Hepatocyte (in vitro differentiated cells): ENCODE measurements around the gene ARFGEF3. TPM values are rescaled to one million over a fixed set of nuclear protein-coding genes. Genes with fewer than 3 reads are reported as not detected.

Source experiments
- DNase-seq: peaks from one replicate; pipeline ENCODE4 v3.0.0-alpha.2; 2016; ENCODE audit warnings: low spot score
- H2AFZ ChIP-seq: fragments of 200-600 bp; sonication (generic); 2 replicates; pipeline ENCODE4 v1.6.0; 2016; ENCODE audit warnings: antibody characterized with exemption, mild to moderate bottlenecking
- H3K27ac ChIP-seq: fragments of 200-600 bp; sonication (generic); 2 replicates; pipeline ENCODE4 v1.5.1; 2016; ENCODE audit warnings: mild to moderate bottlenecking
- H3K27me3 ChIP-seq: fragments of 200-600 bp; sonication (generic); 2 replicates; pipeline ENCODE4 v1.6.1; 2016
- H3K36me3 ChIP-seq: fragments of 200-600 bp; sonication (generic); replicated peaks from 2 replicates; pipeline ENCODE4 v1.5.1; 2016; ENCODE audit warnings: low read depth; ENCODE audit not compliant: insufficient read depth
- H3K4me1 ChIP-seq: fragments of 200-600 bp; sonication (generic); 2 replicates; pipeline ENCODE4 v1.5.1; 2016; ENCODE audit warnings: mild to moderate bottlenecking, moderate library complexity; ENCODE audit not compliant: insufficient read depth
- H3K4me2 ChIP-seq: fragments of 200-600 bp; sonication (generic); 2 replicates; pipeline ENCODE4 v1.6.0; 2016
- H3K4me3 ChIP-seq: fragments of 200-600 bp; sonication (generic); 2 replicates; pipeline ENCODE4 v1.5.1; 2016; ENCODE audit warnings: mild to moderate bottlenecking
- H3K79me2 ChIP-seq: fragments of 200-600 bp; sonication (generic); 2 replicates; pipeline ENCODE4 v1.6.0; 2017; ENCODE audit warnings: mild to moderate bottlenecking
- H3K9me2 ChIP-seq: fragments of 200-600 bp; sonication (generic); replicated peaks from 2 replicates; pipeline ENCODE4 v1.6.0; 2017; ENCODE audit warnings: mild to moderate bottlenecking; ENCODE audit not compliant: insufficient read depth
- H3K9me3 ChIP-seq: fragments of 200-600 bp; sonication (generic); 2 replicates; pipeline ENCODE4 v1.5.1; 2016; ENCODE audit warnings: low read depth, mild to moderate bottlenecking
- H4K20me1 ChIP-seq: fragments of 200-600 bp; sonication (generic); 2 replicates; pipeline ENCODE4 v1.6.0; 2016; ENCODE audit warnings: mild to moderate bottlenecking; ENCODE audit not compliant: insufficient read depth, poor library complexity, severe bottlenecking
- EZH2 ChIP-seq: fragments of 200-600 bp; sonication (generic); IDR thresholded peaks from 2 replicates; pipeline ENCODE4 v1.6.1; 2016; ENCODE audit warnings: antibody characterized with exemption, mild to moderate bottlenecking, borderline replicate concordance
- EZH2phosphoT487 ChIP-seq: fragments of 200-600 bp; sonication (generic); IDR thresholded peaks from one replicate; pipeline ENCODE4 v1.6.1; 2018; ENCODE audit warnings: antibody characterized with exemption, mild to moderate bottlenecking, low read depth, moderate library complexity; ENCODE audit not compliant: unreplicated experiment, severe bottlenecking
- WGBS: methylation state at CpG from one replicate; pipeline ENCODE4 v1.1.6; 2016; ENCODE audit warnings: low lambda C conversion rate; ENCODE audit errors: missing lambda C conversion rate; 5-methylcytosine and 5-hydroxymethylcytosine counted together
- polyA plus RNA-seq: library from polyadenylated mRNA; unstranded; fragments of >200 nt; fragmentation: Nextera tagmentation; extraction: Ambion mirVana; gene quantifications from 2 replicates; pipeline ENCODE4 v1.2.1, GENCODE V29; 2016
- total RNA-seq: library from RNA; depleted of rRNA; stranded (reverse); fragments of >200 nt; gene quantifications from 2 replicates; pipeline ENCODE4 v1.2.3, GENCODE V29; 2014
- TF ChIP-seq, protein P1 (sequence below): fragments of 200-600 bp; sonication (generic); IDR thresholded peaks from 2 replicates; pipeline ENCODE4 v1.5.1; 2016; ENCODE audit warnings: antibody characterized with exemption, mild to moderate bottlenecking; ENCODE audit not compliant: poor library complexity

ARFGEF3 gene
- total and polyA plus RNA-seq, 2 experiments from 2014 or later, result 0.83 to 3.9 TPM

GRCh38 chr6:138258991-138259390, 97.3 kb downstream of the ARFGEF3 start:
- no peaks in the 10 kb centered on the region for H3K4me1 ChIP-seq
- no peak overlapping the region for H3K4me3 ChIP-seq
- no peaks in the 10 kb centered on the region for H3K27me3 ChIP-seq
- 78% methylated on average over 6 of the region's 6 CpGs for WGBS
- TF ChIP-seq EZH2 (no peak), EZH2phosphoT487 (no peak)
- TF ChIP-seq, protein P1, sequence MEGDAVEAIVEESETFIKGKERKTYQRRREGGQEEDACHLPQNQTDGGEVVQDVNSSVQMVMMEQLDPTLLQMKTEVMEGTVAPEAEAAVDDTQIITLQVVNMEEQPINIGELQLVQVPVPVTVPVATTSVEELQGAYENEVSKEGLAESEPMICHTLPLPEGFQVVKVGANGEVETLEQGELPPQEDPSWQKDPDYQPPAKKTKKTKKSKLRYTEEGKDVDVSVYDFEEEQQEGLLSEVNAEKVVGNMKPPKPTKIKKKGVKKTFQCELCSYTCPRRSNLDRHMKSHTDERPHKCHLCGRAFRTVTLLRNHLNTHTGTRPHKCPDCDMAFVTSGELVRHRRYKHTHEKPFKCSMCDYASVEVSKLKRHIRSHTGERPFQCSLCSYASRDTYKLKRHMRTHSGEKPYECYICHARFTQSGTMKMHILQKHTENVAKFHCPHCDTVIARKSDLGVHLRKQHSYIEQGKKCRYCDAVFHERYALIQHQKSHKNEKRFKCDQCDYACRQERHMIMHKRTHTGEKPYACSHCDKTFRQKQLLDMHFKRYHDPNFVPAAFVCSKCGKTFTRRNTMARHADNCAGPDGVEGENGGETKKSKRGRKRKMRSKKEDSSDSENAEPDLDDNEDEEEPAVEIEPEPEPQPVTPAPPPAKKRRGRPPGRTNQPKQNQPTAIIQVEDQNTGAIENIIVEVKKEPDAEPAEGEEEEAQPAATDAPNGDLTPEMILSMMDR, result no peak
- H4K20me1 ChIP-seq, result no peaks in the 10 kb centered on the region
- H3K4me2 ChIP-seq, result no peak overlapping the region
- H3K9me3 ChIP-seq, result no peaks in the 10 kb centered on the region
- no peaks in the 10 kb centered on the region for H3K79me2 ChIP-seq
- no peaks in the 10 kb centered on the region for H3K9me2 ChIP-seq
- H3K36me3 ChIP-seq, result no peaks in the 10 kb centered on the region
- H2AFZ ChIP-seq, result no peak overlapping the region
- DNase-seq, result no peak
- no peak overlapping the region for H3K27ac ChIP-seq

GRCh38 chr6:138261116-138261780, 99.5 kb downstream of the ARFGEF3 start:
- Histone ChIP-seq H3K4me1 (no peaks in the 10 kb centered on the region), H3K79me2 (no peaks in the 10 kb centered on the region), H3K9me3 (no peaks in the 10 kb centered on the region), H3K4me3 (no peak overlapping the region), H3K27me3 (no peaks in the 10 kb centered on the region), H4K20me1 (no peaks in the 10 kb centered on the region), H3K36me3 (no peaks in the 10 kb centered on the region), H2AFZ (no peak overlapping the region), H3K9me2 (no peaks in the 10 kb centered on the region), H3K4me2 (no peak overlapping the region), H3K27ac (no peak overlapping the region)
- no peak for TF ChIP-seq EZH2phosphoT487
- TF ChIP-seq, protein P1, result no peak
- TF ChIP-seq EZH2, result no peak
- no peak for DNase-seq
- 73% methylated on average over 2 of the region's 2 CpGs for WGBS

GRCh38 chr6:138263963-138264362, 102.2 kb downstream of the ARFGEF3 start:
- H3K4me2 ChIP-seq, result no peak overlapping the region
- H3K4me3 ChIP-seq, result no peak overlapping the region
- TF ChIP-seq, protein P1, result no peak
- TF ChIP-seq EZH2 (no peak), EZH2phosphoT487 (no peak)
- no peaks in the 10 kb centered on the region for H3K9me3 ChIP-seq
- H3K9me2 ChIP-seq, result no peaks in the 10 kb centered on the region
- no peaks in the 10 kb centered on the region for H3K27me3 ChIP-seq
- WGBS, result 89% methylated on average over 4 of the region's 4 CpGs
- H4K20me1 ChIP-seq, result no peaks in the 10 kb centered on the region
- no peaks in the 10 kb centered on the region for H3K4me1 ChIP-seq
- no peak for DNase-seq
- H3K27ac ChIP-seq, result no peak overlapping the region
- no peaks in the 10 kb centered on the region for H3K36me3 ChIP-seq
- no peaks in the 10 kb centered on the region for H3K79me2 ChIP-seq
- no peak overlapping the region for H2AFZ ChIP-seq
